Activated CD8-positive, alpha-beta memory T cell treated with anti-CD3 and anti-CD28 coated beads, Interleukin-2, amount 10 ng/mL, durations not matched to agents 7 days and 5 days (primary cell): ENCODE data around the gene POU2F3. TPM values are rescaled to one million over a fixed set of nuclear protein-coding genes. Genes with fewer than 3 reads are reported as not detected.

Experiments
- ATAC-seq: fragments of 150-1000 bp; cut with Tn5 transposase; one replicate; pipeline ENCODE4 v1.10.0; 2021; ENCODE audit warnings: moderate library complexity
- CTCF ChIA-PET: fragments of 350-600 bp; sonication (Branson Sonifier 250); formaldehyde crosslinking; loops from one replicate; lab custom pipeline; 2021; ENCODE audit warnings: antibody characterized with exemption; lab: Charles Lee
- DNase-seq: peaks from one replicate; pipeline ENCODE4 v3.0.0-alpha.2; 2020
- H3K27ac Mint-ChIP-seq: one replicate; pipeline ENCODE4 v1.8.0; 2021; ENCODE audit warnings: mild to moderate bottlenecking, mixed read lengths
- H3K27me3 Mint-ChIP-seq: one replicate; pipeline ENCODE4 v1.8.0; 2021; ENCODE audit warnings: mixed read lengths
- H3K36me3 Mint-ChIP-seq: one replicate; pipeline ENCODE4 v1.8.0; 2021; ENCODE audit warnings: mild to moderate bottlenecking, mixed read lengths
- H3K4me1 Mint-ChIP-seq: one replicate; pipeline ENCODE4 v1.8.0; 2021; ENCODE audit warnings: mixed read lengths
- H3K4me3 Mint-ChIP-seq: one replicate; pipeline ENCODE4 v1.8.0; 2021; ENCODE audit warnings: mild to moderate bottlenecking, moderate library complexity, mixed read lengths
- H3K9me3 Mint-ChIP-seq: one replicate; pipeline ENCODE4 v1.8.0; 2022; ENCODE audit warnings: low read depth, mixed read lengths
- total RNA-seq, 2 experiments: library from RNA; stranded (reverse); gene quantifications; one replicate each; pipeline ENCODE4 v1.2.3, GENCODE V29; 2021

Gene POU2F3
- total RNA-seq, 2 experiments from 2014 or later = not detected

DNA sequence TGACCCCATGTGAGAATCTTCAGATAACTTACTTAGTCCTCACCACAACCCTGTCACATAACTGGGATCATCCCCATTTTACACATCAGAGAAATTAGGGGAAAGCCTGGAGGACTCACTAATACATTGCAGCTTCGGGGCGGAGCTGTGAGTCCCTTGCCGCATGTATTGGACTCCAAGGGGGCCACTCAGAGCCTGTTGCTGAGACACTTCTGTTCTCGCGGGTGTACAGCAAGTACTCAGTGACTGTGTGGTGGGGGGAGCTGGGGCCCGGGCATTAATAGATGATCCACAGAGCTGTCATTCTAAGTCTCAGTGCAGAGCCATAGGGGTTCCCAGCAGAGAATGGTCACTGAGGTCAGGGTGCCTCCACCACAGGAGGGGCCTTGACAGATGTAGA, 15.6 kb upstream of the POU2F3 start:
- CTCF ChIA-PET = interaction anchor here (1.2 to 5.4 kb wide), 5 partner anchors 11 to 78 kb away, joined by 4 to 27 read pairs (median 6); no protein-coding TSS in a partner anchor
- ATAC-seq = peak; percentile 8
- Mint-ChIP-seq H3K9me3 (no peaks in the 10 kb centered on the region), H3K4me3 (no peak overlapping the region), H3K36me3 (no peaks in the 10 kb centered on the region), H3K27me3 (peaks cover 7% of the 10 kb centered on the region), H3K27ac (no peak overlapping the region), H3K4me1 (peaks cover 15% of the 10 kb centered on the region)
- no peak for DNase-seq

DNA sequence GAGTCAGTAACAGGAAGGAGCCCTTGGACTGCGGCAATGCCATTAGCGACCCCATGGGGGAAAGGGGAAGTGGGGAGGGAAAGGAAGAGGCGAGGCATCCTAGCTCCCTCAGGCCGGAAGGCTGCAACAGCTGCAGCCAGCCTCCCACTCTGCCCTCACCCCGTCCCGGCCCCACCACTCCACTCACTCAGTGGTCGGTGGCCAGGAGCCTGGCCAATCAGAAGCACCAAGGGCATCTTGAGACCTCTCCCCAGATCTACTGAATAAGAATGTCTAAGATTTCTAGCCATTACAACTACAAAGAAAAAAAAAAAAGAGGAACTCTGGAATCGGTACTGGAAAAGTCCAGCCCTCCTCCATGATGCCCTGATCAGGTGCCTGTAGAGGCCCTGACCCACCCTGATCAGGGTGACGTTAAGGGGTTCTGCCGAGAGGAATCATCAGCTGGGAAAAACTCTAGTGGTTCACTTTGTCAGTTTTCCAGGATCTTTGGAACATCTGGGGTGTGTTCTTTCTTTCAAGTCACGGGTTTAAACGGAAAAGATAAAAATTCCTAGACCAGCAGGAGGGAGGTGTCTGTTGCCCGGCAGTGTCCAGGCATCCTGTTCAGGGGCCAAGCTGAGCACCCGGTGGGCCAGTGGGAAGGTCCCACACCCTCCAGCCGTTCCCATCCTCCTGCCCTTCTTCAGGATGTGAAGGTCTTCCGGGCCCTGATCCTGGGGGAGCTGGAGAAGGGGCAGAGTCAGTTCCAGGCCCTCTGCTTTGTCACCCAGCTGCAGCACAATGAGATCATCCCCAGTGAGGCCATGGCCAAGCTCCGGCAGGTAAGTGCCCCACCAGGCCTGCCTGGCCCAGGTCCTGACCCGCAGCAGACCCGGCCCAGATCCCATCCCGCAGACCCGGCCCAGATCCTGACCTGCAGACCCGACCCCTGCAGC, 14.7 kb upstream of the POU2F3 start:
- Mint-ChIP-seq H3K4me3 (no peak overlapping the region), H3K9me3 (no peaks in the 10 kb centered on the region), H3K4me1 (peaks cover 15% of the 10 kb centered on the region), H3K27ac (no peak overlapping the region), H3K27me3 (peaks cover 8% of the 10 kb centered on the region), H3K36me3 (no peaks in the 10 kb centered on the region)
- CTCF ChIA-PET = interaction anchor here (1.0 to 5.4 kb wide), 4 partner anchors 10 to 77 kb away, joined by 3 to 27 read pairs (median 16); no protein-coding TSS in a partner anchor
- ATAC-seq = no peak
- no peak for DNase-seq

DNA sequence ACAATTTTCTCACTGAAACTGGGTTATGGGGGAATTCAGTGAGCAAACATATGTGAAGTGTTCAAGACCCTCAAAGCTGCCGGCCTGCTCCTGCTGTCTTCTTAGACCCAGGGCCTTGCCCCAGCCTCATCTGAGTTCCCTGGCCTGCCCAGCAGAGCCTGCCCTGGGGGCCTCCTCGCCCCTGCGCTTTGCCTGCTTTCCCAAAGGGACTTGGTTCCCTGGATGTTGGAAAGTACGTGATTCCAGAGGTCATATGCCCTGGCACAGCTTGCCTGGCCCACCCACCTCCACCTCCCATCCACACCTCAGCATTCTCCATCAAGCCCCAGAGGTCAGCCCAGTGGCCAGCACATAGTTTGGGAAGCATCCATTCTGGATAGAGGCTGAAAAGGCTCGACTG, 13.7 kb upstream of the POU2F3 start:
- H3K4me1 Mint-ChIP-seq = peaks cover 12% of the 10 kb centered on the region
- no peak overlapping the region for H3K27ac Mint-ChIP-seq
- H3K9me3 Mint-ChIP-seq = no peaks in the 10 kb centered on the region
- DNase-seq (no peak), ATAC-seq (no peak)
- H3K4me3 Mint-ChIP-seq = no peak overlapping the region
- CTCF ChIA-PET = interaction anchor here (2.1 to 5.4 kb wide), 3 partner anchors 9 to 76 kb away, joined by 6 to 27 read pairs (median 26); no protein-coding TSS in a partner anchor
- no peaks in the 10 kb centered on the region for H3K36me3 Mint-ChIP-seq
- peaks cover 13% of the 10 kb centered on the region for H3K27me3 Mint-ChIP-seq

DNA sequence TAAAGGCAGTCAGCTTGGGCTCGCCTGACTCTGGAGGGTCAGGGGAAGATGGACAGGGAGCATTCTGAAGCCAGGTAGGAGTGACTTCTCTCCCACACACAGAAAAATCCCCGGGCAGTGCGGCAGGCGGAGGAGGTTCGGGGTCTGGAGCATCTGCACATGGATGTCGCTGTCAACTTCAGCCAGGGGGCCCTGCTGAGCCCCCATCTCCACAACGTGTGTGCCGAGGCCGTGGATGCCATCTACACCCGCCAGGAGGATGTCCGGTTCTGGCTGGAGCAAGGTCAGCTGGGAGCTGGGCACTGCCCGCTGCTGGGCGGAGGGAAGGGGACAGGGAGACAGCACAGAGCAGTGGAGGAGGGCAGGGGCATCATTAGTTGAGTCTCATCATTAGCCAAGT, 13.2 kb upstream of the POU2F3 start:
- Mint-ChIP-seq H3K4me3 (no peak overlapping the region), H3K27me3 (peaks cover 14% of the 10 kb centered on the region), H3K27ac (no peak overlapping the region), H3K36me3 (no peaks in the 10 kb centered on the region), H3K9me3 (no peaks in the 10 kb centered on the region), H3K4me1 (peaks cover 8% of the 10 kb centered on the region)
- ATAC-seq = no peak
- no peak for DNase-seq
- CTCF ChIA-PET = interaction anchor here (2.1 to 5.4 kb wide), 2 partner anchors 9 to 55 kb away, joined by 6 to 26 read pairs; no protein-coding TSS in a partner anchor

DNA sequence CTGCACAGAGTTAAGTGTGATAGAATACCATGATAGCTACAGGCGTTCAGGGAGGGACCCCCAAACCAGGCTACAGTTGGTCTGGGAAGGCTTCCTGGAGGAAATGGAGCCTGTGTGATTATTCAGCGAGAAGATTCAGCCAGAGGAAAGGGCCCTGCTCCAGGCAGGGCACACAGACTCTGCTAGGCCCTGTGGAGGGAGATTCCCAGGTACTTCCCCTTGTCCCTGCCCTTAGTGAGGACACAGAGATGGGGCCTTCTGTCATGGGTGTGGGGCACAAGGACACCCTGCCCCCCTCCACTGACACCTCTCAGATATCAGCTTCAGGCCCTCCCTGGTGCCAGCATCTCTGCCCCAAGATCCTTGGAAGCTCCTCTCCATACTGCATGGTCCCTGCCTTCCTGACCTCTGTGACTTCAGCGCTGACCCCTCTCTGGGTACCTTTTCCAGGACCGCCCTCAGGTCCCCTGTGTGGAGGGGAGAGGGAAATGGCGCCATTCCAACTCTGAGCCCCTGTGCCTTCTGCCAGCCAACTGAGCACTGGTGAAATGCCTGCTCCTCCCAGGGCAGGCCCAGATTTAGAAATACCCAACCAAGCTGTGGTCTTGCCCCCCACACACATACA, 12.6 kb upstream of the POU2F3 start:
- H3K4me3 Mint-ChIP-seq = no peak overlapping the region
- no peaks in the 10 kb centered on the region for H3K9me3 Mint-ChIP-seq
- ATAC-seq = no peak
- peaks cover 14% of the 10 kb centered on the region for H3K27me3 Mint-ChIP-seq
- peaks cover 8% of the 10 kb centered on the region for H3K4me1 Mint-ChIP-seq
- H3K36me3 Mint-ChIP-seq = no peaks in the 10 kb centered on the region
- no peak for DNase-seq
- CTCF ChIA-PET = interaction anchor here (0.7 to 1.1 kb wide), 2 partner anchors 73 to 77 kb away, joined by 4 to 5 read pairs; no protein-coding TSS in a partner anchor
- H3K27ac Mint-ChIP-seq = no peak overlapping the region

DNA sequence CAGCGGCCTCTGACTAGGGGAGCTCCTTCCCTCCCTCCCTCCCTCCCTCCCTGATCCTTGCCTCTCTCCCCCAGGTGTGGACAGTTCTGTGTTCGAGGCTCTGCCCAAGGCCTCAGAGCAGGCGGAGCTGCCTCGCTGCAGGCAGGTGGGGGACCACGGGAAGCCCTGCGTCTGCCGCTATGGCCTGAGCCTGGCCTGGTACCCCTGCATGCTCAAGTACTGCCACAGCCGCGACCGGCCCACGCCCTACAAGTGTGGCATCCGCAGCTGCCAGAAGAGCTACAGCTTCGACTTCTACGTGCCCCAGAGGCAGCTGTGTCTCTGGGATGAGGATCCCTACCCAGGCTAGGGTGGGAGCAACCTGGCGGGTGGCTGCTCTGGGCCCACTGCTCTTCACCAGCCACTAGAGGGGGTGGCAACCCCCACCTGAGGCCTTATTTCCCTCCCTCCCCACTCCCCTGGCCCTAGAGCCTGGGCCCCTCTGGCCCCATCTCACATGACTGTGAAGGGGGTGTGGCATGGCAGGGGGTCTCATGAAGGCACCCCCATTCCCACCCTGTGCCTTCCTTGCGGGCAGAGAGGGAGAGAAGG, 11.1 kb upstream of the POU2F3 start:
- Mint-ChIP-seq H3K36me3 (no peaks in the 10 kb centered on the region), H3K27ac (no peak overlapping the region), H3K9me3 (no peaks in the 10 kb centered on the region), H3K4me1 (peaks cover 8% of the 10 kb centered on the region), H3K27me3 (peaks cover 27% of the 10 kb centered on the region), H3K4me3 (no peak overlapping the region)
- ATAC-seq (no peak), DNase-seq (no peak)
- CTCF ChIA-PET = interaction anchor here (0.7 to 14.0 kb wide), 11 partner anchors 8 to 71 kb away, joined by 3 to 475 read pairs (median 5); no protein-coding TSS in a partner anchor

DNA sequence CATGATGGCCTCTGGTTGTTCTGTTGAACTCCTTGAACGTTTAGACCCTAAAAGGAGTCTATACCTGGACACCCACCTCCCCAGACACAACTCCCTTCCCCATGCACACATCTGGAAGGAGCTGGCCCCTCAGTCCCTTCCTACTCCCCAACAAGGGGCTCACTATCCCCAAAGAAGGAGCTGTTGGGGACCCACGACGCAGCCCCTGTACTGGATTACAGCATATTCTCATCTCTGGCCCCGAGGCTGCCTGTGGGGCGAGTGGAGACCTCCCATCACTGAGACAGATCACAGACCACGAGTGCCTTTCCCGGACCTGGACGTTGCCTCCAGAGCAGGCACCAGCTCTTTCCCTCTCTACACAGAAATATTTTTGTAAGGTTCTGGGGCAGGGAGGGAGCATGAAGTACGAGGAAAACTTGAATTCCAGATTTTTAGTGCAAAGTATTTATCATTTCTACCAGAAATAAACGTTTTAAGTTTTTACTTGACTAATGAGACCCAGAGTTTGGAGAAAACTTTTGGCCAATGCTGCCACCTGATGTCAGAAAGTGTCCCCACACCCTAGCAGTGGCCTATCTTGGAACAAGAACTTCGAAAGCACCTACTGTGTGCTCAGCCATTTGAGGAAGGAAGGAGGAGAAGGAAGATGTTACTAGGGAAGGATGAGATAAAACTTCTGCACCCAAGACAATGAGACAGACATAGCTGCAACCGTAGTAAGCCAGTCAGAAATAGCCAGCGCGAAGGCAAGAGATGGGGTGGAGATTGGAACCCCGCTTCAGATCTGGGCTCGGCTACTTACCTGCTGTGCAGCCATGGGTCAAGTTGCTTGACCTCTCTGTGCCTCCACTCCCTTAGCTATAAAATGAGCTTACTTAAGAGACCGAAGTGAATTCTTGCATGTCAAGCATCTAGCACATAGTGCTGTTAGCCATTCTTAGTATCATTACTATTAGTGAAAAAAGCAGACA, 10.2 kb upstream of the POU2F3 start:
- CTCF ChIA-PET = interaction anchor here (0.7 to 14.0 kb wide), 14 partner anchors 9 to 71 kb away, joined by 3 to 475 read pairs (median 5); partner anchors contain the start of gene OAF
- Mint-ChIP-seq H3K27me3 (peaks cover 30% of the 10 kb centered on the region), H3K27ac (no peak overlapping the region), H3K9me3 (no peaks in the 10 kb centered on the region), H3K4me1 (peaks cover 6% of the 10 kb centered on the region), H3K36me3 (no peaks in the 10 kb centered on the region), H3K4me3 (no peak overlapping the region)
- ATAC-seq (peak; percentile 50), DNase-seq (peak; percentile 50)

DNA sequence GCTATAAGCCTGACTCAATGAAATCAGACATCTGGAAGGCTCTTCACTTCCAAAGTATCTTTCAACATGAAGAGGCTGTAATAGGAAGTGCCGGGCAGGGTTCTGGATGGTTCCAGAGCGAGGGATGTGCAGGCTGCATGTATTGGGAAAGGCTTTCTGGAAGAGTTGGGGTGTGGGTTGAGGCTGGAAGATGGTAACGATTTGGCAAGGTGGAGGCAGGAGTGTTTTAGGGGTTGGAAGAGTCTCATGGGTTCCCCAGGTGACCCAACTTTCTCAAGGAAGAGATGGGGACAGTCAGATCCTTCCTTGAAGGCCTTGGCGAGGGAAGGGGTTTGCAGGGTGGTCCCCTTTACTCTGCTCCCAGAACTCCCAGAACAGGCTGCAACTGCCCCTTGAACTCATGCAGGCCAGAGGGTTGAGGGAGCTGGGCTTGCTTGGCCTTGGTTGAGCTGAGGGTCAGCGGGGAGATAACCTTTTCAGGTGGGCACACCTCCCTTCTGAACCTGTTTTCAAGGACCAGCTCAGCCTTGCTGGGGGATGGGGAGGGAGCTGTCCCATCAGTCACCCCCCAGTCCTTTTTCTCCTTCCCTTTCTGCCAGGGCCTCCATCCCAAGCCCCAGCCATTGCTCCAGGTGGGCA, 9.4 kb upstream of the POU2F3 start:
- ATAC-seq (no peak), DNase-seq (no peak)
- CTCF ChIA-PET = interaction anchor here (0.9 to 14.0 kb wide), 10 partner anchors 9 to 893 kb away, joined by 3 to 475 read pairs (median 4); partner anchors contain the start of gene OAF
- Mint-ChIP-seq H3K4me1 (no peaks in the 10 kb centered on the region), H3K4me3 (no peak overlapping the region), H3K27me3 (peaks cover 37% of the 10 kb centered on the region), H3K36me3 (no peaks in the 10 kb centered on the region), H3K27ac (no peak overlapping the region), H3K9me3 (no peaks in the 10 kb centered on the region)

DNA sequence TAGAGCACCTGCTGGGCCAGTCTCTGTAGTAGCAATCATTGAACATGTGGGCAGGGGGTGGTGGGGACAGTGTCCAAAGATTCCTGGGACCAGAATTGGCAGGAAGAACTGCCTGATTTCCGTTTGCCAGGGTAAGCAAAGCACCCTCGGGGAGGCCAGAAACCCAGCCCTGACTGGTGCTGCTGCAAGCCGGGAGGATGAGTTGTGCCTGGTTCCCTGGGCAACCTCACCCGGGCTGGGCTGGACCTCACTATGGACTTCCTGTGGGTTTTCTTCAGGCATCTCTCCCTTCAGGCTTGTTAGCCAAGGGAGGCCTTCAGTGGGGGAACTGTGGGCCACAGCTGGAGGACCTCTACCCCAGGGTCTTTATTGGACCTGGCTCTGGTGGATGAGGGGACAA, 8.0 kb upstream of the POU2F3 start:
- H3K4me3 Mint-ChIP-seq = no peak overlapping the region
- H3K4me1 Mint-ChIP-seq = peaks cover 3% of the 10 kb centered on the region
- CTCF ChIA-PET = interaction anchor here (0.9 to 14.0 kb wide), 7 partner anchors 8 to 68 kb away, joined by 3 to 475 read pairs (median 3); no protein-coding TSS in a partner anchor
- ATAC-seq (no peak), DNase-seq (no peak)
- peaks cover 45% of the 10 kb centered on the region for H3K27me3 Mint-ChIP-seq
- H3K27ac Mint-ChIP-seq = no peak overlapping the region
- no peaks in the 10 kb centered on the region for H3K36me3 Mint-ChIP-seq
- no peaks in the 10 kb centered on the region for H3K9me3 Mint-ChIP-seq

DNA sequence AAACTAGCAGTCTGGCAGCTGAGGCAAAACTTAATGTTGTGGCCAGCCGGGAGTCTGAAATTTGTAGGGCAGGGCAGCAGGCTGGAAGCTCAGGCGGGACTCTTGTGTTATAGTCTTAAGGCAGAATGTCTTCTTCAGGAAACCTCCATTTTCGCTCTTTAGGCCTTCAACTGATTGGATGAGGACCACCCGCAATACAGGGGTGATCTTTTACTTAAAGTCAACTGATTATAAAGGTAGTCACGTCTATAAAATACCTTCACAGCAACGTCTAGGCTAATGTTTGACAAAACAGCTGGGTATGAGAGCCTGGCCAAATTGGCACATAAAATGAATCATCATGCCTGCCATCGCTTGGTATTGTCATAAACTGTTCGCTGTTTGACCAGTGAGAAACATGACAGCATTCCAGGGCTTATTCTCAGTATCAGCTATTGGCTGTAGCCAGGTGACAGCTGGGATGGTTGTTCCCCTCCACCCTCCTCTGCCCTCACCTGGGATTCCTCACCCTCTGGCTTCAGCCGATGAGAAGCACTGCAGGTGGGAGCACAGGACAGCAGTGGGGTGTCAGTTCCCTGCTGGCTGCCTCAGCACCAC, 6.6 kb upstream of the POU2F3 start:
- Mint-ChIP-seq H3K9me3 (no peaks in the 10 kb centered on the region), H3K4me3 (no peak overlapping the region), H3K27me3 (peaks cover 58% of the 10 kb centered on the region), H3K4me1 (peaks cover 3% of the 10 kb centered on the region), H3K27ac (no peak overlapping the region), H3K36me3 (no peaks in the 10 kb centered on the region)
- DNase-seq (no peak), ATAC-seq (no peak)
- CTCF ChIA-PET = interaction anchor here (1.3 to 14.0 kb wide), 4 partner anchors 14 to 85 kb away, joined by 4 to 475 read pairs (median 75); no protein-coding TSS in a partner anchor

DNA sequence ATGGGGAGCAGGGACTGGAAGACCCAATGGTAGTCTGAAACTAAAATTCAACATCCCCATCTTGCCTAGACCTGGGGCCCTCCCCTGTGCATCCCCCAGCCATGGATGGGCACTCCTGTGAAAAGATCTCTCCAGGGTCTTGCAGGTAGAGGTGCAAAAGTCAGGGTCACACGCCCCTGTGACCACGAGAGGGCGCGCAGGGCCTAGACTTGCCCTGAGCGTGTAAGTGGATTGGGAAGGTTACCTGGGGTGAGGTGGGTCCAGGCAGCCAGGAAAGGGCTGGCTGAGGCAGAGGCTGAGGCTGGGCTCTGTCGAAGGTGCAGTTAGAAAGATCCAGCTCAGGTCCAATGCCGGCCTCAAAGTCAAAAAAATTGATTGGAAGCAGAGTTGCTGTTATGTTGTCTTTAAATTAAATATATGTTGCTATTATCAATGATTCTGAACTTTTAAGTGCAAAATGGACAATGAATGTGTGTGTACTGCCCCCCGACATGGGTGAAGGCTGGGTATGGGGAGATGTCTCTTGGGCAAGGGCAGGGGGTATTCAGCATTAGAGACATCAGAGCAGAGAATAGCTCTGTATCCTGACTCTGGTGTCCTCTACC, 4.8 kb upstream of the POU2F3 start:
- no peaks in the 10 kb centered on the region for H3K36me3 Mint-ChIP-seq
- no peak overlapping the region for H3K4me3 Mint-ChIP-seq
- peaks cover 3% of the 10 kb centered on the region for H3K4me1 Mint-ChIP-seq
- CTCF ChIA-PET = interaction anchor here (0.7 to 14.0 kb wide), 13 partner anchors 11 to 317 kb away, joined by 3 to 475 read pairs (median 9); partner anchors contain the start of gene OAF
- peak; percentile 80 for DNase-seq
- ATAC-seq = peak; percentile 82
- no peak overlapping the region for H3K27ac Mint-ChIP-seq
- peaks cover 71% of the 10 kb centered on the region for H3K27me3 Mint-ChIP-seq
- H3K9me3 Mint-ChIP-seq = no peaks in the 10 kb centered on the region
